ENCODE data around the gene GALNT2. TPM values are rescaled to one million over a fixed set of nuclear protein-coding genes. Genes with fewer than 3 reads are reported as not detected.

The GALNT2 gene
- total RNA-seq, 1 experiment from 2014 or later: 25.5 TPM

- no peak for DNase-seq (ENCODE audit: low spot score)
These were observed 225.8 kb downstream of the GALNT2 start for GRCh38 chr1:230292689-230293389.

DNA sequence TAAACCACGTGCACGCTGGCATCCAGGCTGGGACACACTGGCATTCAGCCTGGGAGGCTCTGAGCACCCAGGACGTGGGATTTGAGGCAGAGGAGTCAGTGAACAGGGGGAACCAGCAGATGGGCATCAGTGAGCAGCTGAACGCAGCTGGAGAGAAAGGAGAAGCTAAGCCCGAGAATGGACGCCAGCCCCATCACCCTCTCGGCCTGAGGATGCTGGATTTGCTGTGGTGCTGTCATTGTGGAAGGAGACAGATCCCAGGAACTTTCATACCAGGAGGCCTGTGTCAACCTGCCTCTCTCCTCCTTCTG lies 226.3 kb downstream of the GALNT2 start:
- DNase-seq (ENCODE audit: low spot score): no peak

DNA sequence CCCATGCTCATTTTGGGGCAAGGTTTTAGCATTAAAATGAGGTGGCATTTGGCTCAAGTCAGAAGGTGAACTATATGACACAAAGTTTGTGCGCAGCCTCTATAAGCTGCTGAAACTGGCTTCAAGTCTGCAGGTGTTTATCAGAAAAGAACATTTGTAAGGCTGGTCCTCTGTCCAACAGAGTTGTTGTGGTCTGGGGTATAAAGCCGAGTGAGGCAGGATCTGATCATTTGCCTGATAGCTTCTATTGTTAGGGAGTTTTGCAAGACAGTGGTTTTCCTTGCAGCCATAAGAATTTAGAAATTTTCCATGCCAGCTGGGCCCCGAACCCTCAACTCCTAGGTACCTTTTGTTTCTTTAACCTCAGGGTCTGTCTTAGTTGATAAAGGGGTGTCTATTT lies 228.3 kb downstream of the GALNT2 start:
- DNase-seq (ENCODE audit: low spot score): no peak

DNA sequence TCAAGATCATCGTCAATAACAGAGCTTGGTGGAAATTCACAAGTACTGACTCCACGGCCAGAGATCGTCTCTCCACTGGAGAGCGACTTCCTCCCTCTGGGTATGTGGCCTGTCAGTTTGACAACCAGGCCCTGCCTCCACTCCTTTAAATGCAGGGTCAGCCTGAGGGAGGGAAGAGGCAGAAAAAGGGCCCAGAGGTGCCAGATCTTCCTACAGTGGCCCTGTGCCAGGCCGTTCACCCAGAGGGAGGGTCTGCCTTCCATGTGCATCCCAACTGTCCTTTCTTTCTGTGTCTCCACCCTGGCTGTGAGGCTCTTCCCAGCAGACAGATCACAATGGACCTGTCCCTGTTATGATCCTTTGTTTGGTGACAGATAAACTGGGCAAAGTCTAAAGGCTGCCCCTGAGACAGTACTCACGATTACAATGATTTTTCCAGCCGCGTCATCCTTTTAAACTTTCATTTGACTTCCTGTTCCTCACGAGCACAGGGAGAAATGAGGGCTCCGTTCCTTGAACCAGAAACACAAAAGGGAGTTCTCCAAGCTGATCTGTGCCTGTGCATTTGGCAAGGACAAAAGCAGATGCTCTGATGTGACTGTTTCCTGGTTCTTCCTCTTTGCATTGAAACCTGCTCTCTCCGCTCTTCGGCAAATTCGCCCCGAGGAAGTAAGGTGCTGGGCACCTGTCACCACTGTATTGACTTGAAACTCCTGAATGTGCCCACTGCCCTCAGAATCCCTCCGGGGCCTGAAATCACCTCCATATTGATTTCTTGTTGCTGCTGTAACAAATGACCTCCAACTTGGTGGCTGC lies 232.4 kb downstream of the GALNT2 start:
- peak; percentile 24 for DNase-seq (ENCODE audit: low spot score)

- DNase-seq (ENCODE audit: low spot score): no peak
These were observed 233.6 kb downstream of the GALNT2 start for GRCh38 chr1:230300322-230301301.

- no peak for DNase-seq (ENCODE audit: low spot score)
These were observed 234.3 kb downstream of the GALNT2 start for GRCh38 chr1:230301322-230301721.

DNA sequence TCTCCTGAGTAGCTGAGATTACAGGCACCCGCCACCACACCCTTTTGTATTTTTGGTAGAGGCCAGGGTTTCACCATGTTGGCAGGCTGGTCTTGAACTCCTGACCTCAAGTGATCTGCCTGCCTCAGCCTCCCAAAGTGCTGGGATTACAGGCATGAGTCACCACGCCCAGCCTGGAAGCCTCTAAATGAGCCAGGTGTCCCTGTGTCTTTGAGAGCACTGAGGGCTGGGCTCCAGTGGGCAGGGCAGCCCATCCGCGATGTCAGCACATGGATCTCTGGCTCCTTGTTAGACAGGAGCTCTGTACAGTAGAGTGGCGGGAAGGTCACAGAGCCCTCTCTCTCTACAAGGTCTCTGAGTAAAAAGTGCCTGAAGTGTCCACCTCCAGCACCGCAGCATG lies 234.8 kb downstream of the GALNT2 start:
- no peak for DNase-seq (ENCODE audit: low spot score)

DNA sequence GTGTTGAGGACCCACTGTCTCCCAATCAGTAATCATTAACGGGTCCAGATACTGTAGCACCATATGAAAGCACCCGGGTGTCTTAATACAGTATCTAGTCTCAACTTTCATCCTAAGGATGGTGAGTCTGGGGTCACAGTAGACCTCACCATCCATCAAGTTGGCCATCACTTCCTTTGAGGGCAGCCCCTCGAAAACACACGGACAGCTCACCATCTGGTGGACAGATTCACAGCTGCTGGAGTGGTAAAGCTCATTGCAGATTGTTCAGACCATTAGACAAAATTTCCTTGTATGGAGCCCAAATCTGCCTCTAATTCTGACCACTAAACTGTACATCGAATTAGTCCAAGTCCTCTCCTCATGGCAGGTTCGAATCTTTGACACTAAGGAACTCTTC lies 236.0 kb downstream of the GALNT2 start:
- DNase-seq (ENCODE audit: low spot score): no peak

DNA sequence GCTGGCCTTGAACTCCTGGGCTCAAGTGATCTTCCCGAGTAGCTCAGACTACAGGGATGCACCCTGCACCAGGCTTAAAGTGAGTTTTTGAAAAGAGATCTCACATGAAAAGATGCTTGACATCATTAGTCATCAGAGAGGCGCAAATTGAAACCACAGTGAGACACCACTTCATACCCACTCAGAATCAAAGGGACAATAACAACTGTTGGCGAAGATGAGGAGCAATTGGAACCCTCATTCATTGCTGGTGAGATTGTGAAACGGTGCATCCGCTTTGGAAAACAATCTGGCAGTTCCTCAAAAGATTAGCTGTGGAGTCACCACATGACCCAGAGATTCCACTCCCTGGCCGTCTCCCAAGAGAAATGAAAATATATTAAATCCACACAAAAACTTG lies 236.8 kb downstream of the GALNT2 start:
- no peak for DNase-seq (ENCODE audit: low spot score)

GRCh38 chr1:230306169-230306568 lies 239.1 kb downstream of the GALNT2 start:
- no peak for DNase-seq (ENCODE audit: low spot score)

DNA sequence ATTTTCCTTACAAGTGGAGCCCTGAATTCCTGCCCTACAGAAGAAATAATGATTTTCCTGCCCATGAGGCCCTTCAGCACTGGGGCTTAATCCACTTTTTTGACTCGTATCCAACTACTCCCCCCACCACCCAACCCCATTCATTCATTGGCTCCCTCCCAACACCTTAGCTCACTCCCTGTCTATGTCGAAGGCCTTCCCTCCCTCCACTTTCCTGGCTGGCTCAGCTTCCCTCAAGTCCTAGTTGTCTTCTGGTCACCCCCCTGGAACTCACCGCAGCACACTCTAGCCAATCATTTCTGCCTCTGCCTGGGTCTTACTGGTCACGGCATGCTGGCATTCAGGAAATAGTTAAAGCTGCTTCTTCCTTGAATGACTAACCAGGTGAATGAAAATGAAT lies 240.2 kb downstream of the GALNT2 start:
- peak; percentile 38 for DNase-seq (ENCODE audit: low spot score)

DNA sequence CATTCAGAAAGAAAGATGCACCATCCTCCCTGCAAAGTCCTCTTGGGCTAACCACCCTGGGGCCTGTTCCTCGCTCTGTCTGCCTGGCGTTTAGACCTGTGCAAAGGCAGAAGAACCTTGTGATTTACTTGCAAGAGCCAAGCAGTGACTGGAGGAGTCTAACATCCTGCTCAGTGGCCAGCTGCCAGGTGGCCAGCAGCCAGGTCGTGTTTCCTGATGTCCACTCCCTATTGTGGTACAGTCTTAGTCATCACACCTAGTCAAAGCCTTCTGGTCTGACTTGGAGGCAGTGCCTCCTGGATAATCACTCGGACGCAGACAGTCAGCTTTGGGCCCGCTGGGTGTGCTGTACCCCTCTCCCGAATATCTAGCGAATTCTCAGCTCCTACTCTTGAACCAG lies 241.0 kb downstream of the GALNT2 start:
- peak; percentile 93 for DNase-seq (ENCODE audit: low spot score)

GRCh38 chr1:230308821-230309220 lies 241.8 kb downstream of the GALNT2 start:
- DNase-seq (ENCODE audit: low spot score): no peak

DNA sequence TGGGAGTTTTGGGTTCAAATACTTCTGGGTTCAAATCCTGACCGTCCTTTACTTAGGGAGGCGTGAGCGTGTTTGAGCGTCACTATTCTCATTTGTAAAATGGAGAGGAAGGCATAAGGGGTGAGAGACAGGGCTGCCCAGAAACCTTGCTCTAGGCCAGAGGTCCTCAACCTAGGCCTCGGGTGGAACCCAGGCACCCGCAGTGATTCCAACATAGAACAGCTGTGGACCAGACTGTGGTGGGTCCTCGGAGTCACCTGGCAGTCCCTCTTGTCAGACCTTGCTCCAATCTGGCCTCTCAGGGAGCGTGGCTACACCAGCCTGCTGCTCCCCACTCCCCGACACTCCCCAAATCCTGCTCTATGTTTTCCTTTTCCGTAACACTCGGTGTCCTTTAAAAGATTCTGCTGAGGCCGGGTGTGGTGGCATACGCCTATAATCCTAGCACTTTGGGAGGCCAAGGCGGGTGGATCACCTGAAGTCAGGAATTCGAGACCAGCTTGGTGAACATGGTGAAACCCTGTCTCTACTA lies 242.7 kb downstream of the GALNT2 start:
- no peak for DNase-seq (ENCODE audit: low spot score)

- peak; percentile 85 for DNase-seq (ENCODE audit: low spot score)
These were observed 243.5 kb downstream of the GALNT2 start for GRCh38 chr1:230310381-230311163.

DNA sequence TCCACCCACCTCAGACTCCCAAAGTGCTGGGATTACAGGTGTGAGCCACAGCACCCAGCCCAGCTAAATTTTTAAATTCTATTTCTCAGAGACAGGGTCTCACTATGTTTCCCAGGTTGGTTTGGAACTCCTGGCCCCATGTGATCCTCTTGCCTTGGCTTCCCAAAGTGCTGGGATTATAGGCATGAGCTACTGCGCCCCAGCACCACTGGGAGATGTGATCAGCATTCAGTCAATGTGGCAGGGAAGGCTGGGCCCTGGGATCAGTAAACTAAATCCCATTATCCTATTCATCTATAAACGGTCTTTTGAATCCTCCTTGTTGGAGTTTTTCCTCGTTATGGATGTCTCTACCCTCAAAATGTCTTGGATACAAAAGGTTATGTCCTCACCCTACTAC lies 245.6 kb downstream of the GALNT2 start:
- no peak for DNase-seq (ENCODE audit: low spot score)

DNA sequence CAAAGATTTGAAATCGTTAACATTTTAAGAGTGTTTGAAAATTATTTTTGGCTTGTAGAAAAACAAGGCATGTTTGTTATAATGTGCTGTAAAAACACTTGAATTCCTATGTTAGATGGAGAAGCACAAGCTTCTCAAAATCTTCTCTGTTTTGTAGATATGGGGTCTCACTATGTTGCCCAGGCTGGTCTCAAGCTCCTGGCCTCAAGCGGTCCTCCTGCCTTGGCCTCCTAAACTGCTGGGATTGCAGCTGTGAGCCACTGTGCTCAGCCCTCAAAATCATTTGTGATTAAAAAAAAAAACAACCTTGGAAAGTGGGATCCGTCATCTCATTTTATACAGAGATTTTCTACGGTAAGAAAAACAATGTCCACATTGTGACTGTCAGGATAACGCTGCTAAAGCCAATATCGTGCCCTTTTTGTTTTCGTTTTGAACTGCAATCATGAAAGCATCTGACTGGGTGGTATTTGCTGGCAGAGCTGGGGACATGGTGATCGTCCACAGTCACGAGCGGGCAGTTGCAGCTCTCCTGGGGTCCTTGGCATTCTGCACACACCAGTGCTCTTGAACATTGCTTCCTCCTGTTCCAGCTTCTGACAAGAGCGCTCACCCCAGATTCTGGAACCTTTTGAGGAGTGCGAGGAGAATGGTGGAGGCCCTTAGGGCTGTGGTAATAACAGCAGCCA lies 246.6 kb downstream of the GALNT2 start:
- no peak for DNase-seq (ENCODE audit: low spot score)

GRCh38 chr1:230314142-230314470 lies 247.1 kb downstream of the GALNT2 start:
- DNase-seq (ENCODE audit: low spot score): no peak

GRCh38 chr1:230315099-230315498 lies 248.1 kb downstream of the GALNT2 start:
- DNase-seq (ENCODE audit: low spot score): no peak

Data from HT-29 (cell line).